Ramos (cell line): ENCODE data around the gene THSD8.

ENCODE experiments used
- in situ Hi-C: fragments of 300-500 bp; cut with MboI; formaldehyde crosslinking; loops from one replicate; pipeline ENCODE4 v1.14.3; 2022; ENCODE audit warnings: low sequenced_read_pairs; ENCODE audit not compliant: unreplicated experiment

Gene THSD8

GRCh38 chr19:12778905-12779161 is 23.0 kb upstream of the THSD8 start:
- in situ Hi-C loops = no loop called here

- in situ Hi-C loops = no loop called here
Observed at GRCh38 chr19:12779162-12779993, 22.5 kb upstream of the THSD8 start.

- in situ Hi-C loops = no loop called here
Observed at GRCh38 chr19:12782174-12782423, 19.8 kb upstream of the THSD8 start.

- in situ Hi-C loops = no loop called here
Observed at GRCh38 chr19:12782424-12783290, 19.2 kb upstream of the THSD8 start.

GRCh38 chr19:12783291-12783848 is 18.5 kb upstream of the THSD8 start:
- in situ Hi-C loops = no loop called here

GRCh38 chr19:12783849-12784393 is 17.9 kb upstream of the THSD8 start:
- in situ Hi-C loops = no loop called here

GRCh38 chr19:12784394-12784870 is 17.4 kb upstream of the THSD8 start:
- in situ Hi-C loops = no loop called here

- in situ Hi-C loops = no loop called here
Observed at GRCh38 chr19:12784871-12785430, 16.9 kb upstream of the THSD8 start.

GRCh38 chr19:12785431-12786031 is 16.3 kb upstream of the THSD8 start:
- in situ Hi-C loops = no loop called here

GRCh38 chr19:12786141-12786870 is 15.6 kb upstream of the THSD8 start:
- in situ Hi-C loops = no loop called here

- in situ Hi-C loops = no loop called here
Observed at GRCh38 chr19:12786952-12787351, 14.9 kb upstream of the THSD8 start.

- in situ Hi-C loops = no loop called here
Observed at GRCh38 chr19:12787458-12787857, 14.4 kb upstream of the THSD8 start.

- in situ Hi-C loops = no loop called here
Observed at GRCh38 chr19:12788042-12788681, 13.7 kb upstream of the THSD8 start.

- in situ Hi-C loops = no loop called here
Observed at GRCh38 chr19:12788682-12789097, 13.2 kb upstream of the THSD8 start.

- in situ Hi-C loops = no loop called here
Observed at GRCh38 chr19:12789098-12789903, 12.6 kb upstream of the THSD8 start.

GRCh38 chr19:12789904-12790619 is 11.8 kb upstream of the THSD8 start:
- in situ Hi-C loops = no loop called here

- in situ Hi-C loops = no loop called here
Observed at GRCh38 chr19:12790628-12791344, 11.1 kb upstream of the THSD8 start.
